Left ventricle myocardium superior (tissue), 1 donor: ENCODE results near the gene MEF2C. TPM values are rescaled to one million over a fixed set of nuclear protein-coding genes. Genes with fewer than 3 reads are reported as not detected.
A peak's percentile ranks its signal among the peaks of the same experiment; 100 is the strongest.

Experiments used
- ATAC-seq: fragments of 200-7000 bp; cut with Tn5 transposase; one replicate; pipeline ENCODE4 v1.9.1; 2020; ENCODE audit warnings: mild to moderate bottlenecking, moderate library complexity
- DNase-seq: peaks from one replicate; pipeline ENCODE4 v3.0.0-alpha.2; 2020
- intact Hi-C: fragments of 100-400 bp; cut with micrococcal nuclease; formaldehyde crosslinking; loops from one replicate; pipeline ENCODE4 v1.11.0; 2022
- total RNA-seq: library from RNA; stranded (reverse); fragmentation: NEBNext Ultra II Directional; extraction: Animal tissue kit (Norgen Biotek cat#: 25700); gene quantifications from one replicate; pipeline ENCODE4 v1.2.1, GENCODE V29; 2021
- donor health status: DM: no; HTN: yes; CAD: no; lungs with severe emphysema.

Gene MEF2C
- total RNA-seq, 1 donor from 2014 or later: 51.4 TPM

GRCh38 chr5:88741964-88742363 is 141.0 kb downstream of the MEF2C start:
- no peak for ATAC-seq
- intact Hi-C loops: no loop called here

GRCh38 chr5:88740604-88741185 is 142.3 kb downstream of the MEF2C start:
- ATAC-seq (no peak), DNase-seq (no peak)
- intact Hi-C loops: no loop called here

More at GRCh38 chr5:88741964-88742363, 141.0 kb downstream of the MEF2C start:
- DNase-seq: no peak

DNA sequence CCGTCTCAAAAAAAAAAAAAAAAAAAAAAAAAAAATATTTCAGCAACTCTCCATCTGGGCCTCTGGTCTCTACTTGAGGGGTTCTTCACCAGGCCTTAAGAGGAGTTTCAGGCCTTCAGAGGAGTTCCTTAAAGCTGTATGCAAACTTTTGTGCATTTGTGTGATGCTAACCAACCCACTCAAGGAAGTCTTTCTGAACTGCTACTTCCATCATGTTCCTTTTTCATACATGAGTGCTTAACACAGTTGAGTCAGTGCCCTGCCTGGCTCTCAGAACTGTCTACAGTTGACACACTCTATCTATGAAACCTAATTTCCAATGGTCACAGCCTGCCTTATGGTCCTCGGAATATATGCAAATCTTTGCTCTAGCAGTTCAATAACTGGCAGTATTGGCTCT is 146.5 kb downstream of the MEF2C start:
- no peak for ATAC-seq
- intact Hi-C loops: loop anchor here (5.0 to 10.0 kb wide), 2 partner anchors 48 to 146 kb away; partner anchors contain the start of gene MEF2C
- no peak for DNase-seq

- intact Hi-C loops: loop anchor here (5.0 to 10.0 kb wide), 2 partner anchors 50 to 147 kb away; partner anchors contain the start of gene MEF2C
- ATAC-seq: no peak
- no peak for DNase-seq
Observed at GRCh38 chr5:88734983-88735382, 148.0 kb downstream of the MEF2C start.

- ATAC-seq: peak; percentile 50
- DNase-seq: no peak
- intact Hi-C loops: loop anchor here (10.0 kb wide), 1 partner anchor 51 kb away; no protein-coding TSS in a partner anchor
Observed at GRCh38 chr5:88734191-88734640, 148.8 kb downstream of the MEF2C start.

DNA sequence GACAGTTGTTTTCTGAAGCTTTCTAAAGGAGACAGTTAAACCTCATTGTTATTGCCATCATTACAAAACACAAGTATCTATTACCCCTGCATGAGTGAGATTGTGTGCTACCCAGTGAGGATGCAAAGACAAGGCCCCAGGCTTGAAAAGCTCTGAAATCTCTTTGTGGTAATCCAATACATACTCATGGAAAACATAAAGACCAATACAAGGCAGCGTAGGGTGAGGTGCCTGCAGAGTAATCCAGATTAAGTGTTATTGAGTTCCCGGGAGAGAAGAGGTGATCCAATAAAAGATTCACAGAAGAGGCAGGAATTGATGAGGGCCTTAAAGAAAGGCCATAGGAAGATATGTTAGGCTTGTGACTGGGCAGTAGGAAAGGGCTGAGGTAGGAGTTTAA is 150.1 kb downstream of the MEF2C start:
- no peak for ATAC-seq
- intact Hi-C loops: loop anchor here (10.0 kb wide), 1 partner anchor 52 kb away; no protein-coding TSS in a partner anchor
- DNase-seq: no peak

DNA sequence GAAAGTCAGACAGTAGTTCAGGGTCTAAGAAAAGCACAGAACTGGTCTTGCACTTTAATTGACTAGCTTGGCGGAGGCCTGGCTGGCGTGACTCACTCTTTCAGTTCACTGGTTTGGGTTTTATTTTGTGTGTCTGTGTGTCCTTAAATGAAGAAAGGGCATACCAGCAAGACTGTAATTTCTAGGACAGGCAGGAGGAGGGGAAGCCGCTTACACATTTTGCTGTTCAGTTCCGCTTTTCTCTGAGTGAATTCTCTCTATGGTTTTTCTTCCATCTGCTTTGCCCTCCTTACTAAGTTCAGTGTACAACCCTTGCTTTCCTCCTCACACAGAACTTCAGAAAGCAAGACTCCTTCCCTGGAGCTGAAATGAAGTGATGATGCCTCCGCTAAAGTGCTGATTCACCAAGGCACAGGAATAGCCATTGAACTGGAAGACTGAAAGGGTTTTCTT is 150.8 kb downstream of the MEF2C start:
- ATAC-seq: peak; percentile 35
- intact Hi-C loops: loop anchor here (10.0 kb wide), 1 partner anchor 53 kb away; no protein-coding TSS in a partner anchor
- DNase-seq: no peak

GRCh38 chr5:88729829-88730182 is 153.2 kb downstream of the MEF2C start:
- ATAC-seq (no peak), DNase-seq (no peak)
- intact Hi-C loops: loop anchor here (10.0 kb wide), 2 partner anchors 55 to 1535 kb away; no protein-coding TSS in a partner anchor

GRCh38 chr5:88729084-88729828 is 153.7 kb downstream of the MEF2C start:
- intact Hi-C loops: loop anchor here (10.0 kb wide), 1 partner anchor 1536 kb away; no protein-coding TSS in a partner anchor
- ATAC-seq (peak; percentile 83), DNase-seq (no peak)

- intact Hi-C loops: loop anchor here (10.0 kb wide), 1 partner anchor 1537 kb away; no protein-coding TSS in a partner anchor
- ATAC-seq (no peak), DNase-seq (no peak)
Observed at GRCh38 chr5:88727705-88728313, 155.2 kb downstream of the MEF2C start.

- intact Hi-C loops: loop anchor here (10.0 kb wide), 1 partner anchor 1539 kb away; no protein-coding TSS in a partner anchor
- no peak for ATAC-seq
- no peak for DNase-seq
Observed at GRCh38 chr5:88725454-88725853, 157.5 kb downstream of the MEF2C start.

- intact Hi-C loops: loop anchor here (10.0 kb wide), 1 partner anchor 1541 kb away; no protein-coding TSS in a partner anchor
Observed at GRCh38 chr5:88724201-88724600, 158.8 kb downstream of the MEF2C start.

DNA sequence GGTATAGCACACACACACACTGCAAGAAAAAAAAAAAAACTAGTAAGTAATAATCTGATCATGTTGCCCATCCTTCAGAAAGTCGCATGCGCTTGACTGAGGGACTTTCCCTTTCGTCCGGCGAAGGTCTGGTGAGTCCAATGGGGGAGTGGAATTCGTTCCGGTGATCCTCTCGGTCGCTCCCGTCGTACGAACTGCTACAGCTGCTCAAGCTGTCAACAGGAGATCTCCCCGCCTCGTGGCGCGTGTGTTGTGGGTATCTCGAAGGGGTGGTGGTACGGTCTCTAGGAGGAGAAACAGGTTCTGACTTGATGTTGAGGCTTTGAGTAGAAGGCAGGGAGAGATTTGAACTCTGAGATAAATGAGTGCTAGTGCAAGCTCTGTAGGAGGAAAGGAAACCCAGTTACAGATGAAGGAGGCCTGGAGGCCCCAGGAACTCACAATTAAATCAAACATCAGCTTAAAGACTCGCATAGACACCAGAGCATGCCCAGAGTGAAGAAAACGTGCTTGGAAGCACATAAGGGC is 160.4 kb downstream of the MEF2C start:
- no peak for DNase-seq
- intact Hi-C loops: loop anchor here (10.0 kb wide), 1 partner anchor 1542 kb away; no protein-coding TSS in a partner anchor
- ATAC-seq: no peak

More at GRCh38 chr5:88724201-88724600, 158.8 kb downstream of the MEF2C start:
- DNase-seq (no peak), ATAC-seq (no peak)

DNA sequence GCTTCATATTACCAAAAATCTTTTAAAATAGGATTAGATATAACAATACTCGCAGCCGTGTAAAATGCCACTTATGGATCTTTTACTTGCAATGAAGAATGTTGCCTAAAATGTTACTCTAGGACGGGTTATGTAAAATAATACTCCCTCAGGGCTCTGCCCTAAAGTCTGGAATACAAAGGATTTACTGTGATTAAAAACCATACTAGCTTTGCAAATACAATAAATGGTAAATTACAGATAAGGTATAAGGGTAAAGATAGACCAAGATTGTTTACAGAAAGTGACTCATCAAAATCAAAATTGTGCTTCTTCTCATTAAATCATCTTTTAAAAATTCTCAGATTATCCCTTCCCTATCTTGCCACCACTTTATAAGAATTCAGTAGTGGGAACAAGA is 163.6 kb downstream of the MEF2C start:
- intact Hi-C loops: no loop called here
- DNase-seq: no peak
- no peak for ATAC-seq

DNA sequence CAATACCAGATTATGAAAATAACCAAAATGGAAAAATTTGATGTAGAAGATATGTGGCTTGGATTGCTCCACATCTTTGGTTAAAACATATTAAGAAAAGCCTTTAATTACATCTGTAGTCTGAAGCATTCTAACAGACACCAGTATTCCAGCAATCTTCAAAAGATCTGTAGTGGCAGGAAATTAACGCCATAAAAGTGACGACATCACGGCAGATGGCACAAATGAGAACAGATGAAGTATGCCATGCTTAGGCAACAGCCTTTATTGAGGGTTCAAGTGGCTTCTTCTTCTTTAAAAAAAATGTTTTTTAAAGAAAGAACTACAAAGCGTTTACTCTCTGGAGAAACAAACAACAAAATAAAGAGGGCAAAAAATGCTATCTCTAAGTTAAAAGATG is 164.2 kb downstream of the MEF2C start:
- ATAC-seq (no peak), DNase-seq (no peak)
- intact Hi-C loops: no loop called here

- intact Hi-C loops: no loop called here
- ATAC-seq (no peak), DNase-seq (no peak)
Observed at GRCh38 chr5:88716101-88716500, 166.9 kb downstream of the MEF2C start.

GRCh38 chr5:88715503-88715902 is 167.5 kb downstream of the MEF2C start:
- no peak for ATAC-seq
- no peak for DNase-seq
- intact Hi-C loops: no loop called here

- intact Hi-C loops: no loop called here
- no peak for DNase-seq
- no peak for ATAC-seq
Observed at GRCh38 chr5:88713818-88714217, 169.2 kb downstream of the MEF2C start.

- DNase-seq: no peak
- no peak for ATAC-seq
- intact Hi-C loops: no loop called here
Observed at GRCh38 chr5:88708682-88709398, 174.1 kb downstream of the MEF2C start.
